ENCODE measurements around the gene FRMD1. TPM values are rescaled to one million over a fixed set of nuclear protein-coding genes. Genes with fewer than 3 reads are reported as not detected.

FRMD1 gene
- total and polyA plus RNA-seq, 10 of the 15 experiments (the other 5 are each of a cell fraction or from before 2014, with no cell fraction given), result not detected

DNA sequence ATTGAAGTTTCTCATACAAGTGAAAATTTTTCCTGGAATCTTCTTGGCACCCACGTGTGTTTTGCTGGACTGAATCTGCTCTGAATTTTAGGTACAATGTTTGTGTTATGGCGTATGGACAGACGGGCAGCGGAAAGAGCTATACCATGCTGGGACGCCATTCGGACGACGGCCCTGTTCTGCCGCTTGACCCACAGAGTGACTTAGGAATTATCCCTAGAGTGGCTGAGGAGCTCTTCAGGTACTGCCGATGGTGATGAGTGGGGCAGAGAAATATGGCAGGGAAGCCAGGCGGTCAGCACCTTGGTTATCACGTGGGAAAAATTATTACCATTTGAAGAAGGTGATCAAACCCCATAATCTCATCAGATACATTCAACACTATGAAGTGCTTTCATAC, 45.2 kb downstream of the FRMD1 start:
- Histone ChIP-seq H3K4me1 (ENCODE audit: control insufficient read depth, insufficient read depth, low read length) (no peaks in the 10 kb centered on the region), H2AFZ (ENCODE audit: control insufficient read depth, low read depth, low read length) (no peak overlapping the region), H3K36me3 (ENCODE audit: control insufficient read depth in 2 of 2, insufficient read depth in 2 of 2, low read length in 1 of 2) (no peaks in the 10 kb centered on the region), H3K9me3 (replicated peaks; ENCODE audit: control insufficient read depth, insufficient read depth, low read length) (no peaks in the 10 kb centered on the region; the same call in 2 of the 3 replicates), H3K79me2 (ENCODE audit: control insufficient read depth, insufficient read depth, low read length) (no peaks in the 10 kb centered on the region), H3K4me2 (ENCODE audit: control insufficient read depth, insufficient read depth) (no peak overlapping the region), H3K27ac (ENCODE audit: control insufficient read depth, insufficient read depth) (no peak overlapping the region), H3K27me3 (replicated peaks in 1 of 2; ENCODE audit: control insufficient read depth in 2 of 2, insufficient read depth in 2 of 2, low read length in 1 of 2) (no peaks in the 10 kb centered on the region), H3K9ac (ENCODE audit: control insufficient read depth, insufficient read depth, low read length) (no peak overlapping the region), H3K4me3 (no peak overlapping the region), H4K20me1 (ENCODE audit: control insufficient read depth, insufficient read depth) (no peaks in the 10 kb centered on the region)
- FAIRE-seq, result no peak
- TF ChIP-seq DPF2 (IDR thresholded peaks at IDR 0.05), result no peak
- SMC1A ChIA-PET (ENCODE audit: uncharacterized antibody, unreplicated experiment), result no interaction called here
- in situ Hi-C loops (cut with MboI) (no loop called here), intact Hi-C loops (cut with micrococcal nuclease; ENCODE audit: unreplicated experiment) (no loop called here)
- RAD21 ChIA-PET (ENCODE audit: unreplicated experiment), result no interaction called here
- POLR2A ChIA-PET, result no interaction called here
- WGBS (ENCODE audit: insufficient coverage, insufficient replicate concordance, low lambda C conversion rate, missing lambda C conversion rate), result 61% methylated on average over 12 of the region's 12 CpGs
- no peak for ATAC-seq
- CTCF ChIA-PET, result no interaction called here
- BruUV-seq (replicated peaks), result no TSS peak
- DNase-seq (ENCODE audit: low read depth, low spot score), result no peak

DNA sequence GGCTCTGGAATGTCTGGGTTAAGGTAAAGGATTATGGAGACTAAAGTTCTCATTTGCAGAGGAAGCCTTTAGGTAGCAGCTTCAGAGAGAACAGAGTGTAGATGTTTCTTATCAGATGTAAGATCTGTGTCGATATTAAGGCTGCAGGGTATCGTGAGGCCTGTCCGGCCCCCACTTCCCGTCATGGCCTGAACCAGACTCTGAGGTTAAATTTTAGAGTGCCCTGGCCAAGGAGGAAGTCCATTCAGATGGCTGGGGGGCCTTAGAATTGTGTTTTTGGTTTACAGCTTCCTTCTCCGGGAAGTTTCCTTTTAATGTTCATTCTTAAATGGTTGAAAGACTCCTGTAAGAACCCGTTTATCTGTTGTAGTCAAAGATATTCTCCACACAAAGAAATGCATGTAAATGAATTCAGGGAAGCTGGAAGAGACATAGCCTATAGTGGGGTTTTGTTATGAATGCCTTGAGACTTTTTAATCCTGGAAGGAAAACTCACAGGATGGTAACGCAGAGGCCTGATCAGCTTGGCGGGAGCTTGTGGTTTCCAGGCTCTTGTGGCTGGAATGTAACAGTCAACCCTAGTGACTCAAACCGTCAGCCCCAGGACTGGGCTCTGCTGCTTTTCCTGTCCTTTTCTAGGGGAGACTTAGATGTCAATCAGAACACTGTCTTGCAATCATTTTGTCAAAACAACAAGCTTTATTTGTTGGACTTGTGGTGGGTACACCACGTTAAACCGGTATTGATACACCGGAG, 46.8 kb downstream of the FRMD1 start:
- no peaks in the 10 kb centered on the region for H3K4me1 ChIP-seq (ENCODE audit: control insufficient read depth, insufficient read depth, low read length)
- SMC1A ChIA-PET (ENCODE audit: uncharacterized antibody, unreplicated experiment), result no interaction called here
- POLR2A ChIA-PET, result no interaction called here
- FAIRE-seq (no peak), ATAC-seq (no peak), DNase-seq (ENCODE audit: low read depth, low spot score) (no peak)
- no peak overlapping the region for H3K27ac ChIP-seq (ENCODE audit: control insufficient read depth, insufficient read depth)
- H3K27me3 ChIP-seq (replicated peaks in 1 of 2; ENCODE audit: control insufficient read depth in 2 of 2, insufficient read depth in 2 of 2, low read length in 1 of 2), result no peaks in the 10 kb centered on the region
- CTCF ChIA-PET, result no interaction called here
- no peaks in the 10 kb centered on the region for H3K79me2 ChIP-seq (ENCODE audit: control insufficient read depth, insufficient read depth, low read length)
- no peak overlapping the region for H2AFZ ChIP-seq (ENCODE audit: control insufficient read depth, low read depth, low read length)
- H3K36me3 ChIP-seq (ENCODE audit: control insufficient read depth in 2 of 2, insufficient read depth in 2 of 2, low read length in 1 of 2), result no peaks in the 10 kb centered on the region
- no peaks in the 10 kb centered on the region; the same call in 2 of the 3 replicates for H3K9me3 ChIP-seq (replicated peaks; ENCODE audit: control insufficient read depth, insufficient read depth, low read length)
- 48% methylated on average over 12 of the region's 12 CpGs for WGBS (ENCODE audit: insufficient coverage, insufficient replicate concordance, low lambda C conversion rate, missing lambda C conversion rate)
- no peak overlapping the region for H3K4me3 ChIP-seq
- in situ Hi-C loops (cut with MboI) (no loop called here), intact Hi-C loops (cut with micrococcal nuclease; ENCODE audit: unreplicated experiment) (no loop called here)
- RAD21 ChIA-PET (ENCODE audit: unreplicated experiment), result no interaction called here
- TF ChIP-seq MTA2 (IDR thresholded peaks at IDR 0.05; ENCODE audit: low read depth) (no peak), NFXL1 (IDR thresholded peaks at IDR 0.05; ENCODE audit: borderline replicate concordance) (no peak), NR2F1 (conservative IDR thresholded peaks at IDR 0.05) (no peak)
- H3K4me2 ChIP-seq (ENCODE audit: control insufficient read depth, insufficient read depth), result no peak overlapping the region
- no peaks in the 10 kb centered on the region for H4K20me1 ChIP-seq (ENCODE audit: control insufficient read depth, insufficient read depth)
- no peak overlapping the region for H3K9ac ChIP-seq (ENCODE audit: control insufficient read depth, insufficient read depth, low read length)
- no TSS peak for BruUV-seq (replicated peaks)
